Neural cell (in vitro differentiated cells): ENCODE results near the gene DIS3L2. TPM values are rescaled to one million over a fixed set of nuclear protein-coding genes. Genes with fewer than 3 reads are reported as not detected.

ENCODE experiments used
- H2AFZ ChIP-seq: fragments of 200-600, 300-800 bp; sonication (generic), shearing (Covaris generic); 2 replicates; pipeline ENCODE4 v1.6.0; 2014; ENCODE audit warnings: low read depth, mild to moderate bottlenecking, antibody characterized with exemption, low read length, moderate library complexity
- H3F3A ChIP-seq: fragments of 200-600 bp; shearing (Covaris generic); 2 replicates; pipeline ENCODE4 v1.6.1; 2016; ENCODE audit warnings: mild to moderate bottlenecking, moderate library complexity, mixed read lengths, antibody characterized with exemption, low read length; ENCODE audit not compliant: insufficient read depth, poor library complexity, severe bottlenecking
- H3K27ac ChIP-seq: fragments of 200-600, 300-800 bp; sonication (generic), shearing (Covaris generic); 2 replicates; pipeline ENCODE4 v1.5.1; 2014; ENCODE audit warnings: mild to moderate bottlenecking, low read length, moderate library complexity
- H3K27me3 ChIP-seq: fragments of 300-800, 200-600 bp; sonication (generic), shearing (Covaris generic); 2 replicates; pipeline ENCODE4 v1.6.0; 2014; ENCODE audit warnings: mild to moderate bottlenecking, low read depth, low read length, moderate library complexity; ENCODE audit not compliant: insufficient read depth
- H3K36me3 ChIP-seq: fragments of 300-800, 200-600 bp; sonication (generic), shearing (Covaris generic); 2 replicates; pipeline ENCODE4 v1.5.1; 2014; ENCODE audit warnings: mild to moderate bottlenecking, antibody characterized with exemption, low read length, moderate library complexity; ENCODE audit not compliant: insufficient read depth
- H3K4me2 ChIP-seq: fragments of 300-800, 200-600 bp; sonication (generic), shearing (Covaris generic); 2 replicates; pipeline ENCODE4 v1.6.0; 2014; ENCODE audit warnings: mild to moderate bottlenecking, low read length
- H3K4me3 ChIP-seq: fragments of 300-800, 200-600 bp; sonication (generic), shearing (Covaris generic); 2 replicates; pipeline ENCODE4 v1.5.1; 2014; ENCODE audit warnings: mild to moderate bottlenecking, low read length, moderate library complexity
- H3K79me2 ChIP-seq: fragments of 200-600 bp; shearing (Covaris generic); replicated peaks from 2 replicates; pipeline ENCODE4 v1.6.0; 2014; ENCODE audit warnings: mild to moderate bottlenecking, low read length, moderate library complexity; ENCODE audit not compliant: insufficient read depth
- H3K9ac ChIP-seq: fragments of 300-800, 200-600 bp; sonication (generic), shearing (Covaris generic); 2 replicates; pipeline ENCODE4 v1.6.1; 2016; ENCODE audit warnings: mild to moderate bottlenecking, low read length, mixed read lengths
- H3K9me2 ChIP-seq: fragments of 200-600 bp; shearing (Covaris generic); 2 replicates; pipeline ENCODE4 v1.6.1; 2016; ENCODE audit warnings: mild to moderate bottlenecking, low read length, mixed read lengths; ENCODE audit not compliant: insufficient read depth
- H3K9me3 ChIP-seq: fragments of 200-600, 300-800 bp; sonication (generic), shearing (Covaris generic); 2 replicates; pipeline ENCODE4 v1.6.1; 2016; ENCODE audit warnings: mild to moderate bottlenecking, mixed run types, low read length, moderate library complexity, mixed read lengths
- H4K20me1 ChIP-seq: fragments of 200-600 bp; shearing (Covaris generic); 2 replicates; pipeline ENCODE4 v1.6.1; 2016; ENCODE audit warnings: mild to moderate bottlenecking, mixed run types; ENCODE audit not compliant: insufficient read depth
- CTCF ChIP-seq: fragments of 450-650 bp; IDR thresholded peaks from 2 replicates; pipeline ENCODE4 v1.5.1; 2014; ENCODE audit warnings: antibody characterized with exemption, mild to moderate bottlenecking, moderate library complexity; ENCODE audit not compliant: poor library complexity, severe bottlenecking
- EP300 ChIP-seq: fragments of 450-650 bp; conservative IDR thresholded peaks from 2 replicates; pipeline ENCODE4 v1.6.1; 2014; ENCODE audit warnings: antibody characterized with exemption, mild to moderate bottlenecking, moderate library complexity; ENCODE audit not compliant: poor library complexity, severe bottlenecking
- EZH2 ChIP-seq: fragments of 200-600, 300-800 bp; shearing (Covaris generic), sonication (generic); IDR thresholded peaks from 2 replicates; pipeline ENCODE4 v1.6.1; 2014; ENCODE audit warnings: antibody characterized with exemption, low read length, borderline replicate concordance, mild to moderate bottlenecking; ENCODE audit not compliant: insufficient read depth, poor library complexity, severe bottlenecking
- MXI1 ChIP-seq: fragments of 450-650 bp; conservative IDR thresholded peaks from 2 replicates; pipeline ENCODE4 v1.6.1; 2014; ENCODE audit warnings: antibody characterized with exemption, mild to moderate bottlenecking; ENCODE audit not compliant: poor library complexity, severe bottlenecking
- POLR2AphosphoS5 ChIP-seq: IDR thresholded peaks from 2 replicates; pipeline ENCODE4 v1.6.1; 2012
- RAD21 ChIP-seq: fragments of 450-650 bp; conservative IDR thresholded peaks from 2 replicates; pipeline ENCODE4 v1.6.1; 2014; ENCODE audit warnings: antibody characterized with exemption, mild to moderate bottlenecking, moderate library complexity
- REST ChIP-seq: IDR thresholded peaks from 2 replicates; pipeline ENCODE4 v1.6.1; 2012; ENCODE audit warnings: borderline replicate concordance
- SMC3 ChIP-seq: fragments of 450-650 bp; conservative IDR thresholded peaks from 2 replicates; pipeline ENCODE4 v1.6.1; 2014; ENCODE audit warnings: antibody characterized with exemption, mild to moderate bottlenecking, moderate library complexity; ENCODE audit not compliant: poor library complexity
- TAF1 ChIP-seq: IDR thresholded peaks from 2 replicates; pipeline ENCODE4 v1.6.1; 2012; ENCODE audit warnings: low read depth
- polyA plus RNA-seq: library from polyadenylated mRNA; depleted of rRNA; stranded (reverse); fragments of >200 nt; gene quantifications from 2 replicates; pipeline ENCODE4 v1.2.3, GENCODE V29; 2014

DIS3L2 gene
- polyA plus RNA-seq, 1 donor from 2014 or later = 20.0 TPM

- Histone ChIP-seq H3K27me3 (no peaks in the 10 kb centered on the region), H3K9me2 (no peaks in the 10 kb centered on the region), H3K79me2 (peaks cover 12% of the 10 kb centered on the region), H3K4me2 (no peak overlapping the region), H3K36me3 (no peaks in the 10 kb centered on the region), H3K9me3 (no peaks in the 10 kb centered on the region), H3K27ac (no peak overlapping the region), H3K9ac (no peak overlapping the region), H4K20me1 (no peaks in the 10 kb centered on the region), H3F3A (no peaks in the 10 kb centered on the region), H2AFZ (no peak overlapping the region), H3K4me3 (no peak overlapping the region)
- TF ChIP-seq CTCF = no peak
- TF ChIP-seq EP300 = no peak
- no peak for TF ChIP-seq REST
- TF ChIP-seq TAF1 = no peak
- no peak for TF ChIP-seq POLR2AphosphoS5
- TF ChIP-seq SMC3 = no peak
- TF ChIP-seq MXI1 = no peak
- no peak for TF ChIP-seq EZH2
- no peak for TF ChIP-seq RAD21
Measured at GRCh38 chr2:231968820-231969219, 7.3 kb downstream of the DIS3L2 start.

- Histone ChIP-seq H3F3A (no peaks in the 10 kb centered on the region), H3K9ac (no peak overlapping the region), H3K27me3 (no peaks in the 10 kb centered on the region), H3K79me2 (peaks cover 7% of the 10 kb centered on the region), H2AFZ (no peak overlapping the region), H3K36me3 (no peaks in the 10 kb centered on the region), H4K20me1 (no peaks in the 10 kb centered on the region), H3K27ac (no peak overlapping the region), H3K4me2 (no peak overlapping the region), H3K9me2 (no peaks in the 10 kb centered on the region), H3K9me3 (no peaks in the 10 kb centered on the region), H3K4me3 (no peak overlapping the region)
- TF ChIP-seq CTCF (no peak), POLR2AphosphoS5 (no peak), EP300 (no peak), EZH2 (no peak), MXI1 (no peak), TAF1 (no peak), REST (no peak), RAD21 (no peak), SMC3 (no peak)
Measured at GRCh38 chr2:231970461-231970860, 8.9 kb downstream of the DIS3L2 start.
